Activated CD8-positive, alpha-beta memory T cell treated with anti-CD3 and anti-CD28 coated beads, Interleukin-2, amount 10 ng/mL, durations not matched to agents 7 days and 5 days (primary cell): ENCODE data around the gene SYNGR2. TPM values are rescaled to one million over a fixed set of nuclear protein-coding genes. Genes with fewer than 3 reads are reported as not detected.

Experiments
- ATAC-seq: fragments of 150-1000 bp; cut with Tn5 transposase; one replicate; pipeline ENCODE4 v1.10.0; 2021; ENCODE audit warnings: moderate library complexity
- CTCF ChIA-PET: fragments of 350-600 bp; sonication (Branson Sonifier 250); formaldehyde crosslinking; loops from one replicate; lab custom pipeline; 2021; ENCODE audit warnings: antibody characterized with exemption; lab: Charles Lee
- DNase-seq: peaks from one replicate; pipeline ENCODE4 v3.0.0-alpha.2; 2020
- H3K27ac Mint-ChIP-seq: one replicate; pipeline ENCODE4 v1.8.0; 2021; ENCODE audit warnings: mild to moderate bottlenecking, mixed read lengths
- H3K27me3 Mint-ChIP-seq: one replicate; pipeline ENCODE4 v1.8.0; 2021; ENCODE audit warnings: mixed read lengths
- H3K36me3 Mint-ChIP-seq: one replicate; pipeline ENCODE4 v1.8.0; 2021; ENCODE audit warnings: mild to moderate bottlenecking, mixed read lengths
- H3K4me1 Mint-ChIP-seq: one replicate; pipeline ENCODE4 v1.8.0; 2021; ENCODE audit warnings: mixed read lengths
- H3K4me3 Mint-ChIP-seq: one replicate; pipeline ENCODE4 v1.8.0; 2021; ENCODE audit warnings: mild to moderate bottlenecking, moderate library complexity, mixed read lengths
- H3K9me3 Mint-ChIP-seq: one replicate; pipeline ENCODE4 v1.8.0; 2022; ENCODE audit warnings: low read depth, mixed read lengths
- total RNA-seq, 2 experiments: library from RNA; stranded (reverse); gene quantifications; one replicate each; pipeline ENCODE4 v1.2.3, GENCODE V29; 2021

SYNGR2 gene
- total RNA-seq, 2 experiments from 2014 or later, result 41.2 to 80.3 TPM

- Mint-ChIP-seq H3K27me3 (no peaks in the 10 kb centered on the region), H3K27ac (peak overlapping the region; percentile 34), H3K36me3 (peaks cover 21% of the 10 kb centered on the region), H3K4me3 (no peak overlapping the region), H3K4me1 (peaks cover 31% of the 10 kb centered on the region), H3K9me3 (no peaks in the 10 kb centered on the region)
- no peak for ATAC-seq
- CTCF ChIA-PET, result interaction anchor here (0.6 to 9.2 kb wide), 6 partner anchors 7 to 184 kb away, joined by 3 to 75 read pairs (median 4); partner anchors contain the start of gene TNRC6C
- no peak for DNase-seq
Observed at GRCh38 chr17:78142119-78142861, 26.1 kb upstream of the SYNGR2 start.

- H3K9me3 Mint-ChIP-seq, result no peaks in the 10 kb centered on the region
- H3K4me3 Mint-ChIP-seq, result no peak overlapping the region
- peaks cover 18% of the 10 kb centered on the region for H3K36me3 Mint-ChIP-seq
- no peaks in the 10 kb centered on the region for H3K27me3 Mint-ChIP-seq
- CTCF ChIA-PET, result interaction anchor here (1.1 to 1.7 kb wide), 4 partner anchors 9 to 108 kb away, joined by 3 to 5 read pairs (median 4); no protein-coding TSS in a partner anchor
- no peak overlapping the region for H3K27ac Mint-ChIP-seq
- H3K4me1 Mint-ChIP-seq, result peaks cover 22% of the 10 kb centered on the region
- DNase-seq (no peak), ATAC-seq (no peak)
Observed at GRCh38 chr17:78143214-78144146, 24.9 kb upstream of the SYNGR2 start.

GRCh38 chr17:78144147-78144719 is 24.1 kb upstream of the SYNGR2 start:
- no peak overlapping the region for H3K4me3 Mint-ChIP-seq
- H3K27ac Mint-ChIP-seq, result peak overlapping the region; percentile 9
- CTCF ChIA-PET, result interaction anchor here (0.8 to 1.7 kb wide), 5 partner anchors 9 to 32 kb away, joined by 3 to 5 read pairs (median 4); no protein-coding TSS in a partner anchor
- DNase-seq, result no peak
- H3K9me3 Mint-ChIP-seq, result no peaks in the 10 kb centered on the region
- no peaks in the 10 kb centered on the region for H3K27me3 Mint-ChIP-seq
- peaks cover 17% of the 10 kb centered on the region for H3K36me3 Mint-ChIP-seq
- H3K4me1 Mint-ChIP-seq, result peaks cover 18% of the 10 kb centered on the region
- ATAC-seq, result no peak

GRCh38 chr17:78144736-78145641 is 23.4 kb upstream of the SYNGR2 start:
- Mint-ChIP-seq H3K9me3 (no peaks in the 10 kb centered on the region), H3K4me1 (peaks cover 15% of the 10 kb centered on the region), H3K4me3 (no peak overlapping the region), H3K27ac (no peak overlapping the region), H3K36me3 (peaks cover 14% of the 10 kb centered on the region), H3K27me3 (no peaks in the 10 kb centered on the region)
- CTCF ChIA-PET, result interaction anchor here (0.7 to 1.1 kb wide), 3 partner anchors 11 to 57 kb away, joined by 3 to 4 read pairs (median 3); no protein-coding TSS in a partner anchor
- no peak for ATAC-seq
- DNase-seq, result no peak

GRCh38 chr17:78146471-78146869 is 21.9 kb upstream of the SYNGR2 start:
- H3K27ac Mint-ChIP-seq, result no peak overlapping the region
- DNase-seq (no peak), ATAC-seq (no peak)
- H3K36me3 Mint-ChIP-seq, result peaks cover 6% of the 10 kb centered on the region
- H3K9me3 Mint-ChIP-seq, result no peaks in the 10 kb centered on the region
- H3K4me3 Mint-ChIP-seq, result no peak overlapping the region
- CTCF ChIA-PET, result interaction anchor here (0.8 to 1.2 kb wide), 2 partner anchors 30 to 105 kb away, joined by 3 to 4 read pairs; no protein-coding TSS in a partner anchor
- H3K27me3 Mint-ChIP-seq, result no peaks in the 10 kb centered on the region
- H3K4me1 Mint-ChIP-seq, result peaks cover 6% of the 10 kb centered on the region

GRCh38 chr17:78146881-78147280 is 21.5 kb upstream of the SYNGR2 start:
- Mint-ChIP-seq H3K27ac (no peak overlapping the region), H3K9me3 (no peaks in the 10 kb centered on the region)

GRCh38 chr17:78147315-78147998 is 20.9 kb upstream of the SYNGR2 start:
- ATAC-seq (no peak), DNase-seq (no peak)
- Mint-ChIP-seq H3K27ac (no peak overlapping the region), H3K27me3 (no peaks in the 10 kb centered on the region), H3K9me3 (no peaks in the 10 kb centered on the region), H3K36me3 (peaks cover 3% of the 10 kb centered on the region), H3K4me1 (peaks cover 6% of the 10 kb centered on the region), H3K4me3 (no peak overlapping the region)
- CTCF ChIA-PET, result interaction anchor here (1.0 to 1.2 kb wide), 2 partner anchors 10 to 104 kb away, joined by 3 read pairs; no protein-coding TSS in a partner anchor

More at GRCh38 chr17:78146881-78147280, 21.5 kb upstream of the SYNGR2 start:
- Mint-ChIP-seq H3K27me3 (no peaks in the 10 kb centered on the region), H3K36me3 (peaks cover 5% of the 10 kb centered on the region), H3K4me3 (no peak overlapping the region), H3K4me1 (peaks cover 6% of the 10 kb centered on the region)
- ATAC-seq (no peak), DNase-seq (no peak)
- CTCF ChIA-PET, result interaction anchor here (0.8 to 1.2 kb wide), 2 partner anchors 29 to 104 kb away, joined by 3 to 4 read pairs; no protein-coding TSS in a partner anchor

GRCh38 chr17:78148286-78149016 is 19.9 kb upstream of the SYNGR2 start:
- H3K36me3 Mint-ChIP-seq, result no peaks in the 10 kb centered on the region
- no peaks in the 10 kb centered on the region for H3K27me3 Mint-ChIP-seq
- no peaks in the 10 kb centered on the region for H3K9me3 Mint-ChIP-seq
- ATAC-seq, result no peak
- CTCF ChIA-PET, result interaction anchor here (1.0 kb wide), 1 partner anchor 11 kb away, joined by 3 read pairs; no protein-coding TSS in a partner anchor
- DNase-seq, result no peak
- no peak overlapping the region for H3K27ac Mint-ChIP-seq
- peaks cover 6% of the 10 kb centered on the region for H3K4me1 Mint-ChIP-seq
- H3K4me3 Mint-ChIP-seq, result no peak overlapping the region

- no peaks in the 10 kb centered on the region for H3K36me3 Mint-ChIP-seq
- CTCF ChIA-PET, result interaction anchor here (0.9 to 1.7 kb wide), 3 partner anchors 25 to 100 kb away, joined by 3 to 4 read pairs (median 4); no protein-coding TSS in a partner anchor
- H3K4me1 Mint-ChIP-seq, result peaks cover 15% of the 10 kb centered on the region
- H3K4me3 Mint-ChIP-seq, result no peak overlapping the region
- ATAC-seq, result no peak
- no peaks in the 10 kb centered on the region for H3K9me3 Mint-ChIP-seq
- DNase-seq, result no peak
- no peak overlapping the region for H3K27ac Mint-ChIP-seq
- H3K27me3 Mint-ChIP-seq, result no peaks in the 10 kb centered on the region
Observed at GRCh38 chr17:78151514-78152008, 16.8 kb upstream of the SYNGR2 start.

- H3K27ac Mint-ChIP-seq, result peak overlapping the region; percentile 66
- no peaks in the 10 kb centered on the region for H3K9me3 Mint-ChIP-seq
- DNase-seq (peak; percentile 68), ATAC-seq (peak; percentile 88)
- CTCF ChIA-PET, result interaction anchor here (0.7 to 1.9 kb wide), 3 partner anchors 13 to 1851 kb away, joined by 3 to 5 read pairs (median 3); no protein-coding TSS in a partner anchor
- peaks cover 13% of the 10 kb centered on the region for H3K4me1 Mint-ChIP-seq
- H3K4me3 Mint-ChIP-seq, result no peak overlapping the region
- H3K36me3 Mint-ChIP-seq, result no peaks in the 10 kb centered on the region
- no peaks in the 10 kb centered on the region for H3K27me3 Mint-ChIP-seq
Observed at GRCh38 chr17:78154903-78155811, 13.2 kb upstream of the SYNGR2 start.
